MM.1S (cell line): Measurements from ENCODE around the gene TENM4.

ENCODE experiments used
- DNase-seq: peaks from one replicate; pipeline ENCODE4 v3.0.0-alpha.2; 2015
- H2AFZ ChIP-seq: fragments of 300-600 bp; sonication (generic); 2 replicates; pipeline ENCODE4 v1.6.0; 2016; ENCODE audit warnings: antibody characterized with exemption, low read length
- H3F3A ChIP-seq: fragments of 300-600 bp; sonication (generic); 2 replicates; pipeline ENCODE4 v1.6.1; 2016; ENCODE audit warnings: mild to moderate bottlenecking, antibody characterized with exemption, low read length, moderate library complexity, mixed read lengths; ENCODE audit not compliant: insufficient read depth
- H3K27ac ChIP-seq: fragments of 300-600 bp; sonication (generic); 2 replicates; pipeline ENCODE4 v1.5.1; 2016; ENCODE audit warnings: mild to moderate bottlenecking, low read length
- H3K27me3 ChIP-seq: fragments of 300-600 bp; sonication (generic); replicated peaks from 2 replicates; pipeline ENCODE4 v1.6.0; 2016; ENCODE audit warnings: low read length; ENCODE audit not compliant: insufficient read depth
- H3K36me3 ChIP-seq: fragments of 300-600 bp; sonication (generic); replicated peaks from 2 replicates; pipeline ENCODE4 v1.6.1; 2016; ENCODE audit warnings: mild to moderate bottlenecking, low read length, mixed read lengths; ENCODE audit not compliant: insufficient read depth
- H3K4me1 ChIP-seq: fragments of 300-600 bp; sonication (generic); 2 replicates; pipeline ENCODE4 v1.6.1; 2016; ENCODE audit warnings: low read length, mixed read lengths
- H3K4me2 ChIP-seq: fragments of 300-600 bp; sonication (generic); 2 replicates; pipeline ENCODE4 v1.6.0; 2016; ENCODE audit warnings: low read depth, low read length
- H3K4me3 ChIP-seq: fragments of 300-600 bp; sonication (generic); 2 replicates; pipeline ENCODE4 v1.5.1; 2016; ENCODE audit warnings: low read length, mixed read lengths
- H3K79me2 ChIP-seq: fragments of 300-600 bp; sonication (generic); 2 replicates; pipeline ENCODE4 v1.6.1; 2016; ENCODE audit warnings: mixed run types, low read length, mixed read lengths
- H3K9ac ChIP-seq: fragments of 300-600 bp; sonication (generic); 2 replicates; pipeline ENCODE4 v1.6.1; 2016; ENCODE audit warnings: low read length, mixed read lengths
- H3K9me2 ChIP-seq: fragments of 300-600 bp; sonication (generic); replicated peaks from 2 replicates; pipeline ENCODE4 v1.6.1; 2016; ENCODE audit warnings: mild to moderate bottlenecking, low read length, mixed read lengths; ENCODE audit not compliant: insufficient read depth
- H3K9me3 ChIP-seq: fragments of 300-600 bp; sonication (generic); replicated peaks from 2 replicates; pipeline ENCODE4 v1.6.1; 2016; ENCODE audit warnings: mild to moderate bottlenecking, low read length, mixed read lengths; ENCODE audit not compliant: insufficient read depth
- H4K20me1 ChIP-seq: fragments of 300-600 bp; sonication (generic); 2 replicates; pipeline ENCODE4 v1.6.1; 2016; ENCODE audit warnings: mild to moderate bottlenecking, low read length, moderate library complexity, mixed read lengths; ENCODE audit not compliant: insufficient read depth
- EZH2 ChIP-seq: fragments of 300-600 bp; sonication (generic); optimal IDR thresholded peaks from 2 replicates; pipeline ENCODE3; 2017; ENCODE audit warnings: low read depth, mild to moderate bottlenecking, antibody characterized with exemption, low read length, mixed read lengths
- EZH2phosphoT487 ChIP-seq: fragments of 300-600 bp; sonication (generic); IDR thresholded peaks from 2 replicates; pipeline ENCODE4 v1.6.1; 2018; ENCODE audit warnings: antibody characterized with exemption, low read length
- TF ChIP-seq, protein P1 (sequence below): fragments of 300-600 bp; sonication (generic); IDR thresholded peaks from 2 replicates; pipeline ENCODE4 v1.5.1; 2016; ENCODE audit warnings: antibody characterized with exemption, low read length, mixed read lengths

Gene TENM4

DNA sequence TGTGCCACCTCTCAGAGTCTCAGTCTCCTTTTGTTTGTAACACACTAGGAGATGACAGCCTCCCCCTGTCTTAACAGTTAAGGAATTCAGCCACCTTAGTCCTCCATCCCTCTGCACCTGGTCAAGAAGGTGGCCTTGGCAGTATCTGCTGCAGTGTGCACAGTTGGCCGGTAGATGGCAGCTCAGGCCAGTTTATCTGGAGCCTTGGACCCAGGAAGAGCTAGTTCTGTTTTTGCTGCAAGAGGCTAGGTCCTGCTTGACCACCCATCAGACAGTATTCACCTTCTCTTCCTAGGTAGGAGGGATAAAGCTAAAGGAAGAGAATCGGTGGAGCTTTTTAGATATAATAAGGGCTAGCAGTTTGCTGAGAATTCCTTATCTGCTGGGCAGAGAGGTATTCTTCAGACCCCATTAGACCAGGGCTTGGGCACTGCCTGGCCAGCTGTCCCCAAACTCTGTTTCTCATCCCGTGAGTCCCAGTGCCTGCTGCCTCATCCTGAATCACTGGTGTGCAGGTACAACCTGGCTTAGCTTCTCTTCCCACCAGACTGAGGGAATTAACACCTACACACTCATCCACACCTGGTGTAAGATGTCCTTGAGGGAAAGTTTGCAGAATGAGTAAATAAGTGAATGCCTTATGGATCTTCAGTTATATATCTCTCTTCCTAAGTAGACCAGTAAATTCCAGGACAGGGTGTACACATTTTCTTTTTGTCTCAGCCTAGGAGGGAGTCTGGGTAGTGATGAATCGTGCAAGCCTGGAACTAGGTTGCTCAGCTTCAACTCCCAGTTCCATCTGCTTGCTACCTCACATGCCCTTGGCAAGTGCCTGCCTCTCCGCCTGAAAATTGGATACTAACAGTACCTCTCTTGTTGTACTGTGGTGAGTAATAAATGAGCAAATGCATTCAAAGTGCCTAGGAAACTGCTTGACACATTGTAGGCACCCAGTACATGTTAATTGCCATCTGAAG is 795.3 kb downstream of the TENM4 start:
- H4K20me1 ChIP-seq = no peaks in the 10 kb centered on the region
- H3K9me3 ChIP-seq = no peaks in the 10 kb centered on the region
- no peak overlapping the region for H2AFZ ChIP-seq
- peak; percentile 58 for DNase-seq
- no peaks in the 10 kb centered on the region for H3K9me2 ChIP-seq
- no peak for TF ChIP-seq EZH2
- TF ChIP-seq EZH2phosphoT487 = no peak
- TF ChIP-seq, protein P1, sequence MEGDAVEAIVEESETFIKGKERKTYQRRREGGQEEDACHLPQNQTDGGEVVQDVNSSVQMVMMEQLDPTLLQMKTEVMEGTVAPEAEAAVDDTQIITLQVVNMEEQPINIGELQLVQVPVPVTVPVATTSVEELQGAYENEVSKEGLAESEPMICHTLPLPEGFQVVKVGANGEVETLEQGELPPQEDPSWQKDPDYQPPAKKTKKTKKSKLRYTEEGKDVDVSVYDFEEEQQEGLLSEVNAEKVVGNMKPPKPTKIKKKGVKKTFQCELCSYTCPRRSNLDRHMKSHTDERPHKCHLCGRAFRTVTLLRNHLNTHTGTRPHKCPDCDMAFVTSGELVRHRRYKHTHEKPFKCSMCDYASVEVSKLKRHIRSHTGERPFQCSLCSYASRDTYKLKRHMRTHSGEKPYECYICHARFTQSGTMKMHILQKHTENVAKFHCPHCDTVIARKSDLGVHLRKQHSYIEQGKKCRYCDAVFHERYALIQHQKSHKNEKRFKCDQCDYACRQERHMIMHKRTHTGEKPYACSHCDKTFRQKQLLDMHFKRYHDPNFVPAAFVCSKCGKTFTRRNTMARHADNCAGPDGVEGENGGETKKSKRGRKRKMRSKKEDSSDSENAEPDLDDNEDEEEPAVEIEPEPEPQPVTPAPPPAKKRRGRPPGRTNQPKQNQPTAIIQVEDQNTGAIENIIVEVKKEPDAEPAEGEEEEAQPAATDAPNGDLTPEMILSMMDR = peak; percentile 93
- no peak overlapping the region for H3K27ac ChIP-seq
- no peak overlapping the region for H3K9ac ChIP-seq
- no peaks in the 10 kb centered on the region for H3K36me3 ChIP-seq
- H3K4me3 ChIP-seq = no peak overlapping the region
- no peaks in the 10 kb centered on the region for H3F3A ChIP-seq
- no peak overlapping the region for H3K4me2 ChIP-seq
- H3K4me1 ChIP-seq = no peaks in the 10 kb centered on the region
- H3K27me3 ChIP-seq = no peaks in the 10 kb centered on the region
- H3K79me2 ChIP-seq = no peaks in the 10 kb centered on the region

GRCh38 chr11:78643676-78644056 is 797.2 kb downstream of the TENM4 start:
- H3K79me2 ChIP-seq = no peaks in the 10 kb centered on the region
- H3K9me3 ChIP-seq = no peaks in the 10 kb centered on the region
- no peaks in the 10 kb centered on the region for H3K4me1 ChIP-seq
- TF ChIP-seq EZH2 (no peak), EZH2phosphoT487 (no peak)
- TF ChIP-seq, protein P1 = no peak
- H3K27ac ChIP-seq = no peak overlapping the region
- no peaks in the 10 kb centered on the region for H3K27me3 ChIP-seq
- H3K9me2 ChIP-seq = no peaks in the 10 kb centered on the region
- H4K20me1 ChIP-seq = no peaks in the 10 kb centered on the region
- no peaks in the 10 kb centered on the region for H3K36me3 ChIP-seq
- H3K9ac ChIP-seq = no peak overlapping the region
- H3K4me2 ChIP-seq = no peak overlapping the region
- no peaks in the 10 kb centered on the region for H3F3A ChIP-seq
- DNase-seq = no peak
- H2AFZ ChIP-seq = no peak overlapping the region
- H3K4me3 ChIP-seq = no peak overlapping the region

DNA sequence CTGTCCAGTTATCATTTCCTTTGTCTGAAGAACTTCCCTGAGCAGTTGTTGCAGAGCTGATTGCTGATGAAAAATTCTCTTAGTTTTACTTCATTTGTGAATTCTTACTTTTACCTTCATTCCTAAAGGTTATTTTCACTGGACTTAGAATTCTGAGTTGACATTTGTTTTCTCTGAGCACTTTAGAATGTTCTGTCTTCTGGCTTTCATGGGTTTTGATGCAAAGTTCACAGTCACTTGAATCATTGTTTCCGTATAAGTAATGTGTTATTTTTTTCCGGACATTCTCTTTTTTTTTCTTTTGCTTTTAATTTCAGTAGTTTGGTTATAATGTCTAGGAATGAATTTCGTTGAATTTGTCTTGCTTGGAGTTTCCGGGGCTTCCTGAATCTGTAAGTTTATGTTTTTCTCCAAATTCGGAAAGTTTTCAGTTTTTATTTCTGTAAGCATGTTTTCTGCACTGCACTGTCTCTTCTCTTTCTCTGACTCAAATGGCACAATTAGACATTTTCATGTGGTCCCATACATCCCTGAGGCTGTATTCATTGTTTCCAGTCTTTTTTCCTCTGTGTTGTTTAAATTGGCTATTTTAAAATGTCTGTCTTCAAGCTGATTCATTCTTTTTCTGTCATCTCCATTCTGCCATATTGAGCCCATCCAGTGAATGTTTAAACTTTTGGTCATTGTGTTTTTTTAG is 797.7 kb downstream of the TENM4 start:
- Histone ChIP-seq H3K9me3 (no peaks in the 10 kb centered on the region), H3K4me1 (no peaks in the 10 kb centered on the region), H3K79me2 (no peaks in the 10 kb centered on the region), H3K9me2 (no peaks in the 10 kb centered on the region), H3K9ac (no peak overlapping the region), H4K20me1 (no peaks in the 10 kb centered on the region), H2AFZ (no peak overlapping the region), H3K27me3 (no peaks in the 10 kb centered on the region), H3K36me3 (no peaks in the 10 kb centered on the region), H3K27ac (no peak overlapping the region), H3F3A (no peaks in the 10 kb centered on the region), H3K4me2 (no peak overlapping the region), H3K4me3 (no peak overlapping the region)
- no peak for DNase-seq
- TF ChIP-seq EZH2phosphoT487 = no peak
